CD4-positive, alpha-beta T cell treated with Interleukin-6 for 4 hours (primary cell): ENCODE measurements around the gene CACNB2.

Experiments
- DNase-seq: peaks from one replicate; pipeline ENCODE4 v3.0.0-alpha.2; 2020; ENCODE audit warnings: mixed read lengths

The CACNB2 gene

GRCh38 chr10:18236756-18237155 is 96.5 kb downstream of the CACNB2 start:
- DNase-seq, result no peak

- no peak for DNase-seq
Measured at GRCh38 chr10:18238870-18239485, 98.8 kb downstream of the CACNB2 start.

- no peak for DNase-seq
Measured at GRCh38 chr10:18240185-18240882, 100.1 kb downstream of the CACNB2 start.

GRCh38 chr10:18246967-18247366 is 106.7 kb downstream of the CACNB2 start:
- no peak for DNase-seq

GRCh38 chr10:18252086-18252485 is 111.9 kb downstream of the CACNB2 start:
- DNase-seq, result no peak

- no peak for DNase-seq
Measured at GRCh38 chr10:18254086-18254485, 113.9 kb downstream of the CACNB2 start.

GRCh38 chr10:18254692-18255091 is 114.5 kb downstream of the CACNB2 start:
- no peak for DNase-seq

GRCh38 chr10:18260310-18260922 is 120.2 kb downstream of the CACNB2 start:
- no peak for DNase-seq

- DNase-seq, result no peak
Measured at GRCh38 chr10:18261063-18261610, 120.9 kb downstream of the CACNB2 start.

- no peak for DNase-seq
Measured at GRCh38 chr10:18261768-18262231, 121.6 kb downstream of the CACNB2 start.

GRCh38 chr10:18264466-18265050 is 124.3 kb downstream of the CACNB2 start:
- DNase-seq, result no peak

GRCh38 chr10:18268005-18268404 is 127.8 kb downstream of the CACNB2 start:
- no peak for DNase-seq

- no peak for DNase-seq
Measured at GRCh38 chr10:18271491-18271890, 131.3 kb downstream of the CACNB2 start.

GRCh38 chr10:18273039-18273438 is 132.8 kb downstream of the CACNB2 start:
- DNase-seq, result no peak

- DNase-seq, result no peak
Measured at GRCh38 chr10:18278181-18278580, 138.0 kb downstream of the CACNB2 start.

- DNase-seq, result no peak
Measured at GRCh38 chr10:18279173-18279572, 138.9 kb downstream of the CACNB2 start.

- no peak for DNase-seq
Measured at GRCh38 chr10:18282094-18282493, 141.9 kb downstream of the CACNB2 start.

GRCh38 chr10:18290651-18291313 is 150.6 kb downstream of the CACNB2 start:
- DNase-seq, result no peak

GRCh38 chr10:18293536-18294510 is 153.6 kb downstream of the CACNB2 start:
- DNase-seq, result no peak

- DNase-seq, result no peak
Measured at GRCh38 chr10:18294633-18295032, 154.4 kb downstream of the CACNB2 start.

- no peak for DNase-seq
Measured at GRCh38 chr10:18297659-18298058, 157.4 kb downstream of the CACNB2 start.

GRCh38 chr10:18298256-18298655 is 158.0 kb downstream of the CACNB2 start:
- no peak for DNase-seq
